AG04449 (cell line): ENCODE results near the gene CRMP1.

Source experiments
- CTCF ChIA-PET: fragments of 350-600 bp; formaldehyde crosslinking; extraction: SDS; loops from one replicate; lab custom pipeline; 2021; ENCODE audit warnings: antibody characterized with exemption; lab: Yijun Ruan, JAX
- POLR2A ChIA-PET: fragments of 400-600, 350-600 bp; formaldehyde crosslinking; extraction: SDS; loops from one replicate; lab custom pipeline; 2020; ENCODE audit warnings: antibody characterized with exemption, inconsistent platforms; lab: Yijun Ruan, JAX
- DNase-seq: peaks from one replicate; pipeline ENCODE4 v3.0.0-alpha.2; 2010; ENCODE audit warnings: low read depth, low spot score
- H3K4me3 ChIP-seq: 2 replicates; pipeline ENCODE4 v1.5.1; 2011; ENCODE audit warnings: low read depth, mild to moderate bottlenecking, control low read depth, low read length
- CTCF ChIP-seq: IDR thresholded peaks from one replicate; pipeline ENCODE4 v1.5.1; 2011; ENCODE audit warnings: mild to moderate bottlenecking, moderate library complexity, low read length, control low read depth, inconsistent platforms; ENCODE audit not compliant: insufficient read depth; ENCODE audit errors: missing control alignments

The CRMP1 gene

GRCh38 chr4:5889002-5889696 lies 3.7 kb downstream of the CRMP1 start:
- no peak overlapping the region for H3K4me3 ChIP-seq
- ChIA-PET POLR2A (no interaction called here), CTCF (no interaction called here)
- DNase-seq, result no peak
- no peak for TF ChIP-seq CTCF

GRCh38 chr4:5888222-5889001 lies 4.5 kb downstream of the CRMP1 start:
- no peak for DNase-seq
- H3K4me3 ChIP-seq, result no peak overlapping the region
- TF ChIP-seq CTCF, result no peak
- CTCF ChIA-PET, result no interaction called here
- POLR2A ChIA-PET, result no interaction called here

- no peak for DNase-seq
- ChIA-PET POLR2A (no interaction called here), CTCF (no interaction called here)
- H3K4me3 ChIP-seq, result no peak overlapping the region
- no peak for TF ChIP-seq CTCF
These were observed 5.3 kb downstream of the CRMP1 start for GRCh38 chr4:5887361-5888221.

- ChIA-PET CTCF (no interaction called here), POLR2A (no interaction called here)
- no peak overlapping the region for H3K4me3 ChIP-seq
- no peak for DNase-seq
- TF ChIP-seq CTCF, result no peak
These were observed 5.9 kb downstream of the CRMP1 start for GRCh38 chr4:5887011-5887360.

GRCh38 chr4:5885733-5886132 lies 7.2 kb downstream of the CRMP1 start:
- ChIA-PET CTCF (no interaction called here), POLR2A (no interaction called here)
- H3K4me3 ChIP-seq, result no peak overlapping the region
- no peak for TF ChIP-seq CTCF
- no peak for DNase-seq

GRCh38 chr4:5884796-5885195 lies 8.1 kb downstream of the CRMP1 start:
- TF ChIP-seq CTCF, result no peak
- POLR2A ChIA-PET, result no interaction called here
- CTCF ChIA-PET, result no interaction called here
- no peak for DNase-seq
- no peak overlapping the region for H3K4me3 ChIP-seq
